Fibroblast of lung (primary cell): ENCODE measurements around the gene TYW1.
A peak's percentile ranks its signal among the peaks of the same experiment; 100 is the strongest.
"Not testable (repeated sequence)": the region's sequence is repeated elsewhere in the genome, so short reads cannot be mapped to it uniquely, and the experiment has no call there.

ENCODE experiments used
- CTCF ChIP-seq, 2 donors: IDR thresholded peaks in 1 of 2; conservative IDR thresholded peaks in 1 of 2; 1 replicate in 1 of 2; 2 replicates in 1 of 2; pipeline ENCODE4 v1.5.1; 2011 to 2012; ENCODE audit warnings: low read length in 2 of 2, control low read depth in 1 of 2, inconsistent platforms in 1 of 2, low read depth in 1 of 2, mild to moderate bottlenecking in 1 of 2
- EZH2 ChIP-seq: IDR thresholded peaks from 2 replicates; pipeline ENCODE4 v1.5.1; 2012; ENCODE audit warnings: low read length, control low read depth, mild to moderate bottlenecking; ENCODE audit errors: missing control alignments

- TF ChIP-seq CTCF (conservative IDR thresholded peaks at IDR 0.05 in 1 of 2, IDR thresholded peaks at IDR 0.05 in 1 of 2; ENCODE audit: low read depth in 1 of 2, low read length in 2 of 2): peak; percentile 6 to 31
- TF ChIP-seq EZH2: not testable (repeated sequence)
Observed at GRCh38 chr7:67040832-67041231, 44.2 kb downstream of the TYW1 start.
